Measurements from ENCODE around the gene STIL.

GRCh38 chr1:47262787-47263413 is 51.0 kb downstream of the STIL start:
- TF ChIP-seq POLR2A (IDR thresholded peaks at IDR 0.05; ENCODE audit: low read length) (no peak), GATA1 (IDR thresholded peaks at IDR 0.05; ENCODE audit: low read depth, low read length) (no peak)

All from erythroblast (primary cell).